Neural cell (in vitro differentiated cells): ENCODE results near the gene RGS3. TPM values are rescaled to one million over a fixed set of nuclear protein-coding genes. Genes with fewer than 3 reads are reported as not detected.

ENCODE experiments used
- H2AFZ ChIP-seq: fragments of 200-600, 300-800 bp; sonication (generic), shearing (Covaris generic); 2 replicates; pipeline ENCODE4 v1.6.0; 2014; ENCODE audit warnings: low read depth, mild to moderate bottlenecking, antibody characterized with exemption, low read length, moderate library complexity
- H3F3A ChIP-seq: fragments of 200-600 bp; shearing (Covaris generic); 2 replicates; pipeline ENCODE4 v1.6.1; 2016; ENCODE audit warnings: mild to moderate bottlenecking, moderate library complexity, mixed read lengths, antibody characterized with exemption, low read length; ENCODE audit not compliant: insufficient read depth, poor library complexity, severe bottlenecking
- H3K27ac ChIP-seq: fragments of 200-600, 300-800 bp; sonication (generic), shearing (Covaris generic); 2 replicates; pipeline ENCODE4 v1.5.1; 2014; ENCODE audit warnings: mild to moderate bottlenecking, low read length, moderate library complexity
- H3K27me3 ChIP-seq: fragments of 300-800, 200-600 bp; sonication (generic), shearing (Covaris generic); 2 replicates; pipeline ENCODE4 v1.6.0; 2014; ENCODE audit warnings: mild to moderate bottlenecking, low read depth, low read length, moderate library complexity; ENCODE audit not compliant: insufficient read depth
- H3K36me3 ChIP-seq: fragments of 300-800, 200-600 bp; sonication (generic), shearing (Covaris generic); 2 replicates; pipeline ENCODE4 v1.5.1; 2014; ENCODE audit warnings: mild to moderate bottlenecking, antibody characterized with exemption, low read length, moderate library complexity; ENCODE audit not compliant: insufficient read depth
- H3K4me2 ChIP-seq: fragments of 300-800, 200-600 bp; sonication (generic), shearing (Covaris generic); 2 replicates; pipeline ENCODE4 v1.6.0; 2014; ENCODE audit warnings: mild to moderate bottlenecking, low read length
- H3K4me3 ChIP-seq: fragments of 300-800, 200-600 bp; sonication (generic), shearing (Covaris generic); 2 replicates; pipeline ENCODE4 v1.5.1; 2014; ENCODE audit warnings: mild to moderate bottlenecking, low read length, moderate library complexity
- H3K79me2 ChIP-seq: fragments of 200-600 bp; shearing (Covaris generic); replicated peaks from 2 replicates; pipeline ENCODE4 v1.6.0; 2014; ENCODE audit warnings: mild to moderate bottlenecking, low read length, moderate library complexity; ENCODE audit not compliant: insufficient read depth
- H3K9ac ChIP-seq: fragments of 300-800, 200-600 bp; sonication (generic), shearing (Covaris generic); 2 replicates; pipeline ENCODE4 v1.6.1; 2016; ENCODE audit warnings: mild to moderate bottlenecking, low read length, mixed read lengths
- H3K9me2 ChIP-seq: fragments of 200-600 bp; shearing (Covaris generic); 2 replicates; pipeline ENCODE4 v1.6.1; 2016; ENCODE audit warnings: mild to moderate bottlenecking, low read length, mixed read lengths; ENCODE audit not compliant: insufficient read depth
- H3K9me3 ChIP-seq: fragments of 200-600, 300-800 bp; sonication (generic), shearing (Covaris generic); 2 replicates; pipeline ENCODE4 v1.6.1; 2016; ENCODE audit warnings: mild to moderate bottlenecking, mixed run types, low read length, moderate library complexity, mixed read lengths
- H4K20me1 ChIP-seq: fragments of 200-600 bp; shearing (Covaris generic); 2 replicates; pipeline ENCODE4 v1.6.1; 2016; ENCODE audit warnings: mild to moderate bottlenecking, mixed run types; ENCODE audit not compliant: insufficient read depth
- CTCF ChIP-seq: fragments of 450-650 bp; IDR thresholded peaks from 2 replicates; pipeline ENCODE4 v1.5.1; 2014; ENCODE audit warnings: antibody characterized with exemption, mild to moderate bottlenecking, moderate library complexity; ENCODE audit not compliant: poor library complexity, severe bottlenecking
- EP300 ChIP-seq: fragments of 450-650 bp; conservative IDR thresholded peaks from 2 replicates; pipeline ENCODE4 v1.6.1; 2014; ENCODE audit warnings: antibody characterized with exemption, mild to moderate bottlenecking, moderate library complexity; ENCODE audit not compliant: poor library complexity, severe bottlenecking
- EZH2 ChIP-seq: fragments of 200-600, 300-800 bp; shearing (Covaris generic), sonication (generic); IDR thresholded peaks from 2 replicates; pipeline ENCODE4 v1.6.1; 2014; ENCODE audit warnings: antibody characterized with exemption, low read length, borderline replicate concordance, mild to moderate bottlenecking; ENCODE audit not compliant: insufficient read depth, poor library complexity, severe bottlenecking
- MXI1 ChIP-seq: fragments of 450-650 bp; conservative IDR thresholded peaks from 2 replicates; pipeline ENCODE4 v1.6.1; 2014; ENCODE audit warnings: antibody characterized with exemption, mild to moderate bottlenecking; ENCODE audit not compliant: poor library complexity, severe bottlenecking
- POLR2AphosphoS5 ChIP-seq: IDR thresholded peaks from 2 replicates; pipeline ENCODE4 v1.6.1; 2012
- RAD21 ChIP-seq: fragments of 450-650 bp; conservative IDR thresholded peaks from 2 replicates; pipeline ENCODE4 v1.6.1; 2014; ENCODE audit warnings: antibody characterized with exemption, mild to moderate bottlenecking, moderate library complexity
- REST ChIP-seq: IDR thresholded peaks from 2 replicates; pipeline ENCODE4 v1.6.1; 2012; ENCODE audit warnings: borderline replicate concordance
- SMC3 ChIP-seq: fragments of 450-650 bp; conservative IDR thresholded peaks from 2 replicates; pipeline ENCODE4 v1.6.1; 2014; ENCODE audit warnings: antibody characterized with exemption, mild to moderate bottlenecking, moderate library complexity; ENCODE audit not compliant: poor library complexity
- TAF1 ChIP-seq: IDR thresholded peaks from 2 replicates; pipeline ENCODE4 v1.6.1; 2012; ENCODE audit warnings: low read depth
- polyA plus RNA-seq: library from polyadenylated mRNA; depleted of rRNA; stranded (reverse); fragments of >200 nt; gene quantifications from 2 replicates; pipeline ENCODE4 v1.2.3, GENCODE V29; 2014

The RGS3 gene
- polyA plus RNA-seq, 1 donor from 2014 or later: 25.3 TPM

DNA sequence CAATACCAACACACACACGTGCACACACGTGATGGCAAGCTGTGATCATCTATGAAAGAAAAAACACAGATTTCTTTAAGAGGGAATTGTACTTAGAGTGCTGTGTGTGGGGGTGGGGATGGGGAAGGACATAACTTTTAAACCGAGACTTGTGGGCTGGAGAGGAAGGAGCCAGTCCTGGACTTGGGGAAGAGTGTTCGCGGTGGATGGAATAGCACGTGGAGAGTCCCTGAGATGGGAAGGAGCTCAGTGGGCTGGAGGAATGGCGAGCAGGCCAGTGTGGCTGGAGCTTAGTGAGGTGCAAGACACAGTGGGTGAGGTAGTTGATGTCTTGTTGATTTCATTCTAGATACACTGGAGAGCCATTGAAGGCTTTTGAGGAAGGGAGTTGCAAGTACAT lies 78.5 kb downstream of the RGS3 start:
- TF ChIP-seq EP300: no peak
- no peak for TF ChIP-seq POLR2AphosphoS5
- TF ChIP-seq CTCF: no peak
- TF ChIP-seq REST: no peak
- no peak for TF ChIP-seq MXI1
- no peak for TF ChIP-seq RAD21
- TF ChIP-seq TAF1: no peak
- no peak for TF ChIP-seq EZH2
- TF ChIP-seq SMC3: no peak
- Histone ChIP-seq H3K9ac (no peak overlapping the region), H3K36me3 (no peaks in the 10 kb centered on the region), H3K4me2 (no peak overlapping the region), H2AFZ (no peak overlapping the region), H4K20me1 (no peaks in the 10 kb centered on the region), H3K27me3 (no peaks in the 10 kb centered on the region), H3K27ac (no peak overlapping the region), H3K9me3 (no peaks in the 10 kb centered on the region), H3K79me2 (no peaks in the 10 kb centered on the region), H3F3A (no peaks in the 10 kb centered on the region), H3K9me2 (no peaks in the 10 kb centered on the region), H3K4me3 (no peak overlapping the region)

DNA sequence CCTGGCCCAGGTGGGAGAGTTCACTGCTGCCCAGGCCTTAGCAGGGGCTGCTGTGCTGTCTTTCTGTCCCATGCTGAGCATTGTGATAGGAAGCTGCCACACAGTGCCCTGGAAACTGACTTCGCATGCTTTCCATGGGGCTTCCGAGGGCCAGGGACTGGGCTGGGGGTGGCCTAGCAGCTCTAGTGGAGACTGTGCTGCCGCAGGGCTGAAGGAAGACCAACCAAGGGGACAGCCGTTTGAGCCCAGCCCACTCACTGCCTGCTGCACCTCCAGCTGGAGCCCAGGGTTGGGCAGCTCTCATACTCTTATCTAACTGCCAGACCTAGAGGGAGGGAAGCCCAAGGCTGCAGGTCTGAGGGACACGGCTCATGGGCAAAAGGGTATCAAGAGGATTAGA lies 79.2 kb downstream of the RGS3 start:
- Histone ChIP-seq H4K20me1 (no peaks in the 10 kb centered on the region), H3K27ac (no peak overlapping the region), H3K36me3 (no peaks in the 10 kb centered on the region), H3K79me2 (no peaks in the 10 kb centered on the region), H3K9me2 (no peaks in the 10 kb centered on the region), H3K27me3 (no peaks in the 10 kb centered on the region), H2AFZ (no peak overlapping the region), H3K4me2 (no peak overlapping the region), H3F3A (no peaks in the 10 kb centered on the region), H3K9me3 (no peaks in the 10 kb centered on the region), H3K9ac (no peak overlapping the region), H3K4me3 (no peak overlapping the region)
- TF ChIP-seq REST (no peak), POLR2AphosphoS5 (no peak), EP300 (no peak), EZH2 (no peak), CTCF (no peak), TAF1 (no peak), MXI1 (no peak)
